OCI-LY7 (cell line): ENCODE results near the gene SDK2. TPM values are rescaled to one million over a fixed set of nuclear protein-coding genes. Genes with fewer than 3 reads are reported as not detected.

ENCODE experiments used
- BruUV-seq: library from RNA; stranded (reverse); fragments of 400-500 nt; replicated peaks from 2 replicates; lab custom pipeline; 2021; lab: Mats Ljungman, UMichigan
- CTCF ChIA-PET: fragments of 300-600 bp; sonication (Branson Sonifier 250); formaldehyde crosslinking; loops from one replicate; lab custom pipeline; 2022; ENCODE audit warnings: antibody characterized with exemption; ENCODE audit not compliant: unreplicated experiment; lab: Charles Lee
- POLR2A ChIA-PET: fragments of 300-600 bp; sonication (Branson Sonifier 250); formaldehyde crosslinking; loops from one replicate; lab custom pipeline; 2022; ENCODE audit warnings: antibody characterized with exemption; lab: Charles Lee
- DNase-seq: peaks from one replicate; pipeline ENCODE4 v3.0.0-alpha.2; 2015; ENCODE audit warnings: low spot score
- H2AFZ ChIP-seq: fragments of 200-600 bp; sonication (generic), shearing (Covaris generic); 2 replicates; pipeline ENCODE4 v1.6.1; 2014; ENCODE audit warnings: mild to moderate bottlenecking, antibody characterized with exemption, low read length, moderate library complexity
- H3K27ac ChIP-seq: fragments of 200-600 bp; sonication (generic); 2 replicates; pipeline ENCODE4 v1.5.1; 2014; ENCODE audit warnings: mixed run types, low read depth, mild to moderate bottlenecking, moderate library complexity, low read length, inconsistent platforms; ENCODE audit not compliant: poor library complexity, severe bottlenecking
- H3K36me3 ChIP-seq: fragments of 200-600 bp; sonication (generic); 2 replicates; pipeline ENCODE4 v1.6.1; 2014; ENCODE audit warnings: mild to moderate bottlenecking, antibody characterized with exemption, low read length, moderate library complexity, mixed read lengths; ENCODE audit not compliant: insufficient read depth
- H3K4me1 ChIP-seq: fragments of 200-600 bp; sonication (generic); 2 replicates; pipeline ENCODE4 v1.5.1; 2014; ENCODE audit warnings: mild to moderate bottlenecking, low read length; ENCODE audit not compliant: insufficient read depth, poor library complexity, severe bottlenecking
- H3K4me2 ChIP-seq: fragments of 200-600 bp; sonication (generic); 2 replicates; pipeline ENCODE4 v1.6.1; 2014; ENCODE audit warnings: mild to moderate bottlenecking, low read length
- H3K4me3 ChIP-seq: fragments of 200-600 bp; sonication (generic); 2 replicates; pipeline ENCODE4 v1.5.1; 2014; ENCODE audit warnings: mild to moderate bottlenecking, low read depth, low read length; ENCODE audit not compliant: poor library complexity, severe bottlenecking
- H3K79me2 ChIP-seq: fragments of 200-600 bp; sonication (generic); 2 replicates; pipeline ENCODE4 v1.6.1; 2016; ENCODE audit warnings: low read depth, mild to moderate bottlenecking, low read length, moderate library complexity, mixed read lengths; ENCODE audit not compliant: insufficient read depth
- H3K9me2 ChIP-seq: fragments of 200-600 bp; sonication (generic); 2 replicates; pipeline ENCODE4 v1.6.1; 2016; ENCODE audit warnings: mild to moderate bottlenecking, low read length, mixed read lengths; ENCODE audit not compliant: insufficient read depth
- H3K9me3 ChIP-seq: fragments of 200-600 bp; sonication (generic); 2 replicates; pipeline ENCODE4 v1.6.1; 2014; ENCODE audit warnings: mild to moderate bottlenecking, mixed run types, low read length, mixed read lengths
- H4K20me1 ChIP-seq: fragments of 200-600 bp; sonication (generic); 2 replicates; pipeline ENCODE4 v1.6.1; 2014; ENCODE audit warnings: mild to moderate bottlenecking, antibody characterized with exemption, low read length, moderate library complexity, mixed read lengths; ENCODE audit not compliant: insufficient read depth
- CTCF ChIP-seq: fragments of 200-600 bp; sonication (generic); conservative IDR thresholded peaks from 2 replicates; pipeline ENCODE4 v1.5.1; 2014; ENCODE audit warnings: mild to moderate bottlenecking, antibody characterized with exemption, low read length, moderate library complexity, mixed read lengths
- EZH2phosphoT487 ChIP-seq: fragments of 200-600 bp; sonication (generic); IDR thresholded peaks from 2 replicates; pipeline ENCODE4 v1.6.1; 2018; ENCODE audit warnings: low read depth, borderline replicate concordance, mild to moderate bottlenecking, mixed run types, antibody characterized with exemption, low read length, moderate library complexity, mixed read lengths
- intact Hi-C: fragments of 100-400 bp; cut with micrococcal nuclease; formaldehyde crosslinking; loops from one replicate; pipeline ENCODE4 v1.10.0; 2022; ENCODE audit not compliant: unreplicated experiment
- total RNA-seq, 2 experiments: library from RNA; depleted of rRNA in 1 of 2; stranded (reverse); fragments of >200 nt in 1 of 2; shearing (Covaris generic) in 1 of 2; gene quantifications; 2 replicates each; pipeline ENCODE4 v1.2.3, GENCODE V29; 2014 to 2022

The SDK2 gene
- total RNA-seq, 2 experiments from 2014 or later, result 0.32 to 1.8 TPM

GRCh38 chr17:73357318-73357717 is 286.9 kb downstream of the SDK2 start:
- H3K36me3 ChIP-seq, result no peaks in the 10 kb centered on the region
- no peaks in the 10 kb centered on the region for H3K9me3 ChIP-seq
- H3K4me3 ChIP-seq, result no peak overlapping the region
- ChIA-PET POLR2A (no interaction called here), CTCF (no interaction called here)
- intact Hi-C loops, result no loop called here
- no peaks in the 10 kb centered on the region for H4K20me1 ChIP-seq
- no peak overlapping the region for H2AFZ ChIP-seq
- DNase-seq, result no peak
- no peaks in the 10 kb centered on the region for H3K9me2 ChIP-seq
- no peak overlapping the region for H3K27ac ChIP-seq
- H3K79me2 ChIP-seq, result no peaks in the 10 kb centered on the region
- no peak overlapping the region for H3K4me2 ChIP-seq
- no TSS peak for BruUV-seq
- no peaks in the 10 kb centered on the region for H3K4me1 ChIP-seq
- TF ChIP-seq EZH2phosphoT487 (no peak), CTCF (no peak)

DNA sequence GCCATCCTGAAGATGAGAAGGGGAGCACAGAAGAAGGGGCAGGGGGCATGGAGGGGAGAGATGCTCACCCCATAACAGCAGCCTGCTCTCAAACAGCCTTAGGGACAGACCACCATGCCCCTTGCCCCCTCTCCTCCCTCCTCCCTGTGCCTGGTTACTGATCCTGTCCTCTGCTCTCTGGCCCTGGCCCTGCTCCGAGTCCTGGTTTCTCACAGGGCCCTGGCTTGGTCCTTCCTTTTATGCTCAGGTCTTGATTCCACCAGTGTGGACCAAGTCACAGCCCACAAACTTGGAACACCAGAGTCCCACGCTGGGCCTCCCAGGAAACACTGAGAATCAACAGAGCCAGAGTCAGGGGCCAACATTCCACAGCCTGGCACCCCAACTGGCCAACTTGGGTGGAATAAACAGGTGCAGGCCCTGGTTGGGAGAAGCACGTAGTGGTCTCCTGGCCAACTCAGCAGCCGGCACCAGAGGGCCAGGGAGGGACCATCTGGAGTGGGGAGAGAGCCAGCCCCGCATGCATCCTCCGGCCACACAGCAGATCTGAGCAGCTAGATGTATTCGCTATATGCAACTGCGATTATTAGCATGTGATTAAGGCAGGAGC is 287.6 kb downstream of the SDK2 start:
- no peak for TF ChIP-seq EZH2phosphoT487
- intact Hi-C loops, result no loop called here
- no peaks in the 10 kb centered on the region for H3K36me3 ChIP-seq
- H3K27ac ChIP-seq, result no peak overlapping the region
- no peak overlapping the region for H3K4me3 ChIP-seq
- H2AFZ ChIP-seq, result no peak overlapping the region
- H3K9me2 ChIP-seq, result no peaks in the 10 kb centered on the region
- H3K79me2 ChIP-seq, result no peaks in the 10 kb centered on the region
- no peak overlapping the region for H3K4me2 ChIP-seq
- no peak for DNase-seq
- no peaks in the 10 kb centered on the region for H3K9me3 ChIP-seq
- POLR2A ChIA-PET, result no interaction called here
- CTCF ChIA-PET, result interaction anchor here (0.5 kb wide), 1 partner anchor 299 kb away, joined by 3 read pairs; no protein-coding TSS in a partner anchor
- no peaks in the 10 kb centered on the region for H4K20me1 ChIP-seq
- H3K4me1 ChIP-seq, result no peaks in the 10 kb centered on the region
- no TSS peak for BruUV-seq

DNA sequence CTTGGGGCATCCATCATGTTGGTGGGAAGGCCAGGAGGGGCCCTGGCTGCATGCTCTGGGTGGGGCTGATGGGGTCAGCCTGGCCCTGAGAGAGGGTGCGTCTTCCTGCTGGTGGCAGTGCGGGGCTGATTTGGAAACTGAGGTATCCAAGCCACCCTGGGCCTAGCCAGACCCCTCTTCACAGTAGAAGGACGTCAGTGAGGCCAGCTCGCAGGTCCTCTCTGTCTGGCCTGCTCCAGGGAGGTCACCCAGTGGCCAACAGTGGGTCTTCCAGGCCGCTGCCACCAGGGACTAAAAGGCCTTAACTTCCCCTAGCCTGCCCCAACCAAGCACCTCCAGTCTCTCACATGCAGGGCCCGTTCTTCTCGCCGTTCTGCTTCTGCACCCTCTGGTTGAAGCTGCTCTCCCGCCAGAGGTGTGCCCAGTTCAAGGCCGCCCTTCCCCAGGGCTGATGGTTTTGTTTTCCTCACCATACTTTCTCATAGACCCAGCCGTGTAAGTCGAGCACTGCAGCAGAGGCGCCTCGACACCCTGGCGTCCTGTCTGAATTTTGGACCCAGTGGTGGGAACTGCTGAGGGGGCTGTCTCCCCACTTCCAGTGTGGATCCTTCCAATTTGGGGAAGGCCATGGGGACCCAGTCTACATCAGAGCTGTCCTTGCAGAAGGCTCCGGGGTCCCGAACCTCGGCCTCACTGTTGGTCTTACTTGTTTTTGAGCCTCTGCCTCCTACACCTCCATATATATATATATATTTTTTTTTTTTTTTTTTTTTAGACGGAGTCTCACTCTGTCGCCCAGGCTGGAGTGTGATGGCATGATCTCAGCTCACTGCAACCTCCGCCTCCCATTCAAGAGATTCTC is 289.6 kb downstream of the SDK2 start:
- Histone ChIP-seq H3K79me2 (no peaks in the 10 kb centered on the region), H4K20me1 (no peaks in the 10 kb centered on the region), H3K4me2 (no peak overlapping the region), H3K9me3 (no peaks in the 10 kb centered on the region), H3K9me2 (no peaks in the 10 kb centered on the region), H3K27ac (no peak overlapping the region), H3K4me3 (no peak overlapping the region), H3K4me1 (no peaks in the 10 kb centered on the region), H3K36me3 (no peaks in the 10 kb centered on the region), H2AFZ (no peak overlapping the region)
- TF ChIP-seq EZH2phosphoT487, result no peak
- ChIA-PET CTCF (no interaction called here), POLR2A (interaction anchor here (0.6 kb wide), 2 partner anchors 13 to 15 kb away, joined by 3 read pairs; no protein-coding TSS in a partner anchor)
- intact Hi-C loops, result no loop called here
- BruUV-seq, result no TSS peak
- no peak for DNase-seq
